GM21526 (cell line): ENCODE measurements around the gene NEK7.
A peak's percentile ranks its signal among the peaks of the same experiment; 100 is the strongest.
"Not testable (repeated sequence)": the region's sequence is repeated elsewhere in the genome, so short reads cannot be mapped to it uniquely, and the experiment has no call there.

Experiments used
- ATAC-seq: cut with Tn5 transposase; IDR thresholded peaks from one replicate; pipeline ENCODE4 v1.9.1; 2021; ENCODE audit warnings: moderate library complexity; ENCODE audit not compliant: unreplicated experiment, low FRiP score

Gene NEK7

DNA sequence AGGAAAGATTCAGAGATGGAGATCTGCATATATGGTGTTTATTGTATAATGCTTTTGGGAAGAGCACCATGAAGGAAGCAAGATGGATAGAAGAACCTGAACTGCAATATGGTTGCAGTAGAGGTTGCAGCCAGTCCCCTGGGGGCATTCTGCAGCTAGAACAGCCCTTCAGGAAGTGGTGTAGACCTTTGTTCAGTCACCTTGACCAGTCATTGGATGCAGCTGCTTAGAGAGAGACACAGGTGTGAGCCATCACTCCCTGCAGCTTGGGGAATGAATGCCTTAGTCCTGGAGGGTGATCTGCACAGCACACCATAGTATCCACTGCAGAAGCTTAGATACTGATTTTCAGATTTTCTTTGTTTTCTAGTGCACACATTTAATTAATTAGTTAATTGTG, 42.3 kb downstream of the NEK7 start:
- no peak for ATAC-seq

DNA sequence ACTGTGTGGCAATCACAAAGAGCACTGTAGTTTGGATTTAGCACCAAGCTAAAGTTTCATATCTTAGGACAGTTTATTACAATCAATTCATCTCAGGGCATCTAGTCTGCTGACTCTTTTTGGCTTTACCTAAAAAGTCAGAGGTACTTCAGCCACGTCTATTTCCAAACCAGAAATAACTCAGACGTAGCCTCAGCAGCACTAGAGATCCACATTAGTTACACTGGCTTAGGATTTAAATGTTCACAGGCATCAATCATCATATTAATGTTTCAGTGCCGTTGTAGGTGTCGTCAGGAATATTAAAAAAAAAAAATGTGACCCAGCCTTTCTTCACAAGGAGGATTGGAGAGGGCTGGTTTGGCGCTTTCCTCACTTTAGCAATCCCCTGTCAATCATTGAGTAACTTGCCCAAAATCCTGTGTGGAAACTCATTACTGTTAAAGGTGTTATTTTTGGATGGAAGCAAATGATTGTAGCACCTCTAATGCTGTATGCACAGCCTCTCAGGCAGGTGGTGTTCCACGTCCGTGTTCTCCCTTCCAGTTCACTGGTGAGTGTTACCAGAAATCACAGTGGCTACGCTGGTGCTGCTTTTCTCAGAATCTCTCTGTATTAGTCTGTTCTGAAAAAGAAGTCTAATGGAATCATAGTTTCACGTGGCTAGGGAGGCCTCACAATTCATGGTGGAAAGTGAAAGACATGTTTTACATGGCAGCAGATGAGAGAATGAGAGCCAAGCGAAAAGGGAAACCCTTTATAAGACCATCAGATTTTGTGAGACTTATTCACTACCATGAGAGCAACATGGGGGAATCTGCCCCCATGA, 45.4 kb downstream of the NEK7 start:
- peak; percentile 80 for ATAC-seq

DNA sequence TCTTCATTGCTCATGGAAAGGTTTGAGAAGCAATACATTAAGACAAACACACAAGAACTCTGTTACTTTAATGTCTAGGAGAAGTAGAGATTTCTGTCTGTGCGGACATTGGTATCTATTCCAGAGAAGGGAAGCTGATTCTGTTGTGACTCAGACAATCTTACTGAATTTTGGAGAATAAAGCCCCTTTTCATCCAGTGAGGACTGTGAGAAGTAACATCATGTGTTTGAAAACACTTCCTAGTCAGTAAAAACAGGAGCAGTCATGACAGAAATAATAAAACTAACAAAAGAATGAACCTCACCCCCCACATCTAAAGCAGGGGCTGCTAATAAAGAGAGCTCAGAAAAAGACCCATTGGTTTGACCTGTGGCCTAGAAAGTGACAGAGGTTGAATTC, 46.6 kb downstream of the NEK7 start:
- no peak for ATAC-seq

DNA sequence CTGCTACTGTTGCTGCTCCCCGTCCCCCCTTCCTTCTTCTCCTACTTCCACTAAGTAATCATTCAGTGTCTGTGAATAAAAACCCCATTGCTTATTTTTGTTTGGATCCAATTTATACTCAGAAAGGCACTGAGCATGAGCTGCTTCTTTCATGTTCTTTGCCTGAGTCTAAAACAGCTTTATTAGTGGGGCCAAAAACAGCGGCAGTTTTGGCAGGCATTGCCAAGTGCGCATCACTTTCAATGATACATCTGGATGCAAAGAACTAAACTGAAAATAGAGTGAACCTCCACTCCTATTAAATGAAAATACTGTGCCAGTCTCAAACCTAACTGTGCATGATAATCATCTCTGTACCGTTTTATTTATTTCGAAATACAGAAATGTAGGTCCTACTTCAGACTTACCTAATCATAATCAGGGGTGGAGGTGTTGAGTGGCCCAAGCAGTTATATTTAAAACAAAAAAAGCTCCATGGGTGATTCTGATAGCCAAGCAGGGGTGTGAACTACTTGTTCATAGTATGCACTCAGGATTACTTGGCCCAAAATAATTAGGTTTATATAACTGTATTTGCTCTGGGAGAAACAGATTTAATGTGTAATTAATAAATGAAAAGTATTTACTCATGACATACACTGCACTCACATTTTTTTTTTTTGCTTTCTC, 48.4 kb downstream of the NEK7 start:
- no peak for ATAC-seq

DNA sequence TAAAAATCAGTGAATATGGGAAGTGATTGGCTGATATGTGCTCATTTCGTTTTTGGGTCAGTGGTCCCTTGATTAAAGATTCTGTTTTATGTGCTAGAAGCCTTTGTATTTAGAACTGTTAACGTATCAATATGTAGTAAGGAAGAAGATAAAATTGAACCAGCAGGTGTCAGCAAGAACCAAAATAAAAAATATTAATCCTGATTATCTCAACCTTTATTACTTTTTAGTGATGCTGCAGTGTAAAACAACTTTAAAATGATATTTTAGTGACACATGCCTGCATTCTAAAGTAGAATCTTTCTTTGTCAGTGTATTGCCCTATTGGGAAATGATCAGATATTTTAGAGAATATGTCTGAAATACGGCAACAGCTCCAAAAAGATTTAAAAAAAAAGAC, 49.5 kb downstream of the NEK7 start:
- no peak for ATAC-seq

DNA sequence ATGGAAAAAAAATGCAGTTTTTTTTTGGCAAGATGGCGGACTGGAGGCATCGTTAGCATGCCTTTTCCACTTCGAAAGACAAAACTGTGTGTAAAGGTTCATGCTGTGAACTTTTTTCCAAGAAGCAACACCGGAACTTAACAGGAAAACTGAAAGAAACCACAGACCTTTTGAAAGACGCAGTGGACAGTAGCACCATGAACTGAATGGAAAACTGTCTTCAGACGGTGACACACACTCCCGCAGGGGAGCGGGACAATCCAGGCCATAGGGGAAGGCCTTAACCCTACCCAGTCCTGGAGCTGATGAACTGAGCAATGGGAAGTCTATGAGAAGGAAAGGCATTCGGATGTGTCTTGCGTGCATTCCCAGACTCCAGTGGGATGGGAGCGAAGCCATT, 54.9 kb downstream of the NEK7 start:
- no peak for ATAC-seq

DNA sequence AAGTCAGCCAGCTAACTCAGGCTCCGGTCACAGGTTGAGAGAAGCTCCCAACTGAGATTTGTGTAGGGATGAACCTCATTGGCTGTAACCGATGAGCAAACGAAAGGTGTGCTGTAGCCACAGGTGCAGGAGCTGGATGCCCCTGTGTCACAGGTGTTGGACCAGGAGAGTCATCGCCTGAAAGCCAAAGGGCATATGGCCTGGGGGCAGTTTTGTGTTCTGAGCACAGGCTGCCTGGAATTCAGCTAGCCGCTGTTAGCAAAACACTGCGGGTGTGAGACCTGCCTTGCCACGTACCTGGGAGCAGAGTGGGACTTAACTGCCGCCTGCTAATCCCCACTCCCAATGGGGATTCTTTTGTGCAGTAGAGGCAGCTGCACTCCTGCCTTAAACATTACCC, 55.3 kb downstream of the NEK7 start:
- no peak for ATAC-seq

DNA sequence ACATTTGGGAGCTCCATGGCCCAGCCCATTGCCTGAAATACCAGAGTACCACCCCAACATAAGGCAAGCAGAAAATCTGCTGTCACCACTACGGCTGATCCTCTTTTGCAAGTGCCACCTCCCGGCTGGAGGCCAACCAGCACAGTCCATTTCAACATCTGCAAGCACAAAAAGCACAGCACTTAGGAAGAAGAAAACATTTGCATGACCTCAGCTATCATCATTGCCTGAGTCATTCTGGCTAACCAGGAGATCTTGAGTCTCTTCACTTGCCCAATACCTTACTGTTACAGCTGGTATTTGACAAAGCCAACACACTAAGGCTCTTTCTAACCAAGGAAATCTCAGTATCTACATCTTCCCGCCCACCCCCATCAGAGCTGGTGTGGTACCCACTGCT, 55.9 kb downstream of the NEK7 start:
- ATAC-seq, result no peak

DNA sequence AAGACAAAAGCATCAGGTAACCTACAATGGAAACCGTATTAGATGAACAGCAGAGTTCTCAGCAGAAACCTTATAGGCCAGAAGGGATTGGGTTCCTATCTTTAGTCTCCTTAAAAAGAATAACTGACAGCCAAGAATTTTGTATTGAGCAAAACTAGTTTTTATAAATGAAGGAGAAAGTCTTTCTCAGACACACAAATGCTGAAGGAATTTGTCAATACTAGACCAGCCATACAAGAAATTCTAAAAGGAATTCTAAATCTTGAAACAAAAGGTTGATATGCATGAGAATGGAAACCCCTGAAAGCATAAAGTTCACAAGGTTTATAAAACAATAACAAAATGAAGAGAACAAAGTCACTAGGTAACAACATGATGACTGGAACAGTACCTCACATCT, 58.1 kb downstream of the NEK7 start:
- no peak for ATAC-seq

DNA sequence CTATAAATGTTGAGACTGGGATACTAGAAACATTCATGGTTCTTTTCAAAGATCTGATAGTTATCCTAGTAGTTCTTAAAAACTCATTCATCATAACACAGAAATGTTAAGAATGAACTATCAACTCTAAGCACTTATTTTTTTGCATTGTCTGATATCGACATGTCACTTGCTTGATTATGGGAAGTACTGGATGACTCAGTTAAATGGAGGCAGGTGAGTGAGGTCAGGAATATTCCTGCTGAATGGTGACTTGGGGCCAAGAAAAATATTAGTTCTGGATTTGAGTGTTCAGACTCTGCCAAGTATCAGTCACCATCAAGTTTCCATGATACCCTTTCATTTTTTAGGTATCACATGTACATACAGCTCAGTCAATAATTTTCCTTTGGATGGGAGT, 63.6 kb downstream of the NEK7 start:
- no peak for ATAC-seq

DNA sequence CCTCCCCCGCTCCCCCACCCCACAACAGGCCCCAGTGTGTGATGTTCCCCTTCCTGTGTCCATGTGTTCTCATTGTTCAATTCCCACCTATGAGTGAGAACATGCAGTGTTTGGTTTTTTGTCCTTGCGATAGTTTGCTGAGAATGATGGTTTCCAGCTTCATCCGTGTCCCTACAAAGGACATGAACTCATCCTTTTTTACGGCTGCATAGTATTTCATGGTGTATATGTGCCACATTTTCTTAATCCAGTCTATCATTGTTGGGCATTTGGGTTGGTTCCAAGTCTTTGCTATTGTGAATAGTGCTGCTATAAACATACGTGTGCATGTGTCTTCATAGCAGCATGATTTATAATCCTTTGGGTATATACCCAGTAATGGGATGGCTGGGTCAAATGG, 70.2 kb downstream of the NEK7 start:
- not testable (repeated sequence) for ATAC-seq

DNA sequence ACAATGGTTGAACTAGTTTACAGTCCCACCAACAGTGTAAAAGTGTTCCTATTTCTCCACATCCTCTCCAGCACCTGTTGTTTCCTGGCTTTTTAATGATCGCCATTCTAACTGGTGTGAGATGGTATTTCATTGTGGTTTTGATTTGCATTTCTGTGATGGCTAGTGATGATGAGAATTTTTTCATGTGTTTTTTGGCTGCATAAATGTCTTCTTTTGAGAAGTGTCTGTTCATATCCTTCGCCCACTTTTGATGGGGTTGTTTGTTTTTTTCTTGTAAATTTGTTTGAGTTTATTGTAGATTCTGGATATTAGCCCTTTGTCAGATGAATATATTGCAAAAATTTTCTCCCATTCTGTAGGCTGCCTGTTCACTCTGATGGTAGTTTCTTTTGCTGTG, 70.7 kb downstream of the NEK7 start:
- not testable (repeated sequence) for ATAC-seq

DNA sequence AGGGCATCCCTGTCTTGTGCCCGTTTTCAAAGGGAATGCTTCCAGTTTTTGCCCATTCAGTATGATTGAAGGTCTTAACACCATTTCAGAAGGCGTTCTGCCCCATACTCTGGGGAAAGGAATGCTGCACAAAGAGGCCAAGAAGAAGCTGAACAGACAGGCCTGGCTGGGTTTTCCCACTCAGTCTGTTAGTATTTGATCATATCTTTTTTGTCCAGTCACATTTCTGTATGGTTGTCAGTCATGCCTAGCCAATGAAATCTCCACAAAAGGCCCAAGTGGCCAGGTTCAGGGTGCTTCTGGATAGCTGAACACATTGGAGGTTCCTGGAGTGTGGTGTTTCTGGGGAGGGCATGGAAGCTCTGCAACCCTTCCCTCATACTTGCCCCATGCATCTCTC, 72.1 kb downstream of the NEK7 start:
- ATAC-seq, result no peak

DNA sequence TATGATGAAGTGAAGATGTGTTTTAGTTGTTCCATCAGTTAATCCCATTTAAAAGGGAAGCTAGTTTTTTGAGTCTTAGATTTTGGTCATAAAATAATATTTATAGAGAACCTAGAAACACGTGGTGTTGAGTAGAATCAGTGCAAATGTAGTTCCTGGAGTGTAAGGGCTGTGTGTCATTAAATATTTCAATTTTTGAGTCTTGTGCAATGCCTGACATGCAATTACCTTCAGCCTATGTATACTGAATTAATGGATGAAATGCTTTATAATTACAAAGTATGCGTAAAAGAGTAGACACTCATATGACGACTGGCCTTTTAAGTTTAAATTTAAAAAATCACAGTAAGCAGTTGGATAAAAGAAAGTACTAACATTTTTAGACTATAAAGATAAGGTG, 75.0 kb downstream of the NEK7 start:
- no peak for ATAC-seq

DNA sequence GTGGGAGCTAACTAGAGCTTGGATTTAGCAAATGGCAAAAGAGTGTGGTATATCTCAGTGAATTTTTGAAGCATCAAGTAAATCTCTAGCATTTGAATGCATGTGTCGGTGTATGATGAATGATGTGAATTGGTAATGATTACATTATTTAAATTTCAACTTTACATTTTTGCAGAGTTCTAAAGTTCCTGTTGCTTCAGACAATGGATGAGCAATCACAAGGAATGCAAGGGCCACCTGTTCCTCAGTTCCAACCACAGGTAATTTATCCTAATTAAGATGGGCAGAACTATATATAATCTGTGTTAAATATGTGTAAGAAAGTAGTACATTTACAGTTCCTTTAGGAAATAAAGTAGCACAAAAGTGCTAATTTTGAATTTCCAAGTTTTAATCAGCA, 75.6 kb downstream of the NEK7 start:
- ATAC-seq, result no peak

DNA sequence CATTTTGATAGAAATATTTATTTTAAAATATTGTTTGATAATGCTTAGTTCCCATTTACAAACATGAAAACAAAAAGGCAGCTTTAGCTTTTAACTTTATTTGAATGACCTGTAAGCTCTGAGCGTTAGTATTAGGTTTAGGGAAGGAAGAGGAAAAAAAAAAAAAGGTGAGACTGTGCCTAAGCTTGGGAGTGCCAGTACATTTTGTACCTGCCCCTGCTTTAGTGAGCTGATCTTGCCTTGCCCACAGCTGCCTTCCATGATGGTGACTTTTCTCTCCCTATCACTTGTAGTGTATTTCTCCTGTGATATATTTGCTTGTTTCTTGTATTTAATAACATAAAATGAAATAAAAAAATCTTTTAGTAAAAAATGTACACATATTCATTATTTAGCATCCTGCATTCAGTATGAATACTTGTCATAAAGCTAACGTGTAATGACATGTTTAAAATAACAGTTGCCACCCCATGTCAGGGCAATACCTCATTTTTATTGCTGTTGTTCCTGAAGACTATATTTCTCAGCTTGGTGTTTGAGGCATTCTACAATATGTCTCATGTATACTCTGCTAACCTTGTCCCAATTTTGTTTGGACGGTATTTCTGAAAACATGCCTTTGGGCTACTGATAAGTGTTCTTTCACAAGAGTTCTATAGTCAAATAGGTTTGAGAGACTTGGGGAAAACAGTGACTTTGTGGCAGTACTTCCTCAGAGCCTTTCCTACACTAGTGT, 76.3 kb downstream of the NEK7 start:
- ATAC-seq, result no peak

DNA sequence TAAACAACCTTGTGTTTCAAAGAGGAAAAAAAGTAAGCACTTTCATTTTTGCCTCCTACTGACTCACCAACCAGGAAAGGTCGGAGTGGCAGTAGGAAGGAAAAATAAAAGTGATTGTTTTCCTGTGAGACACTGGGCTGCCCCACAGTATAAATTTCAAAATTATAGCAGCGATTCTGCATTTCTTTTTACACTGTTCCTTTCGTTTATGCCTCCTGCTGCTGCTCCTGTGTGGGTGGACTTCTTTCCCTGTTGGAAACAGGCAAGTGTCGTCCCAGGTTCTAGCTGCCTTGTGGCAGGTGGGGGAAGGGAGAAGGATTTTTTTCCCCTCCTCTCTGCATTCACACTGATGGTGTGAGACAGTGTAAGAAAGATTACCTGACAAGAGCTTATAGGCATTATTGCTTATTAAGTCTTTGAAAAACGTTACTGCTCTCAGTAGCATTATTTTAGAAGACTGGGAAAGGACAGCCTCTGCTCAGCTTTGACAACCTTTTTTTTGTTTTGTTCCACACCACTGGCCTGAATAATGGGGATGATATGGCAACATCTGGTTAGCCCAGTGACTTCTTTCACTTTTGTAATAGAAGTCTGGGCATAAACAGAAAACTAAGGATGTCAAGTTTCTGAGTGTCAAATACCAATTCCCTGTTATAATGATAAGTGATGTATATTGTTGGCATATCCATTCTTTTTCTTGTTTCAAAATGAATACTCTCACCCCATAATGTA, 77.9 kb downstream of the NEK7 start:
- ATAC-seq, result no peak

DNA sequence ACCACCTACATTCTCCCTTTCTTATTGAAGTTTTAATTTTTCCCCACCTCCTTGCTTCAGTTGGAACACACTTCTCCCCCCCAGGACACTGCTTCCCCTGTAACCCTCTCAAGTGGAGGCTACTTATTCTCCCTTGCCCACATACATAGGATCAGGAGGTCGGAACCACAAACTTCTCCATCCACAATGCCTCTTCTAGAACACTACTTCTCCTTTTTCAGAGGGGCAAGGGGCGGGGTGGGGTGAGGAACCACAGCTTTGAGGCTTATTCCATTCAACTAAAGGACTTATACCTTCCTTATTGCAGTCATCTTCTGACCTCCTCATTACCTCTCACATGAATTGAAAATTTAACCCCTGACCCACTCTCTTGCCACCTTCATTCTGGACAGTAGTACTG, 81.3 kb downstream of the NEK7 start:
- ATAC-seq, result no peak

DNA sequence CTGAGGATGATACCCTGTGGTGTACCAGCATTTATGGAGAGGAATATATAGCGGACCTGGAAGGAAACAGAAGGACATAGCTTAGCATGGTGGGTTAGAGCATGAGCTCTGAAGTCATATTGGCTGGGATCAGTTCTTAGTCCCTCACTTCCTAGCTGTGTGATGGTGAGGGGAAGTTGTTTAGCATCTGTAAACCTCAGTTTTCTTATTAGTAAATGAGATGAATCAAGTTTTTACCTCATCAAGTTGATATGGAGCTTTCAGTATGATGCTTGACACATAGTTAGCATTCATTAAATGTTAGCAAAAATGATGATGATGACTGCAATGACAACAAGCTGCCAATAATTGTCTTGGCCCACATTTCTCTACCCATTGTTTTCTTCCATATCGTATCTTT, 84.8 kb downstream of the NEK7 start:
- ATAC-seq, result no peak

DNA sequence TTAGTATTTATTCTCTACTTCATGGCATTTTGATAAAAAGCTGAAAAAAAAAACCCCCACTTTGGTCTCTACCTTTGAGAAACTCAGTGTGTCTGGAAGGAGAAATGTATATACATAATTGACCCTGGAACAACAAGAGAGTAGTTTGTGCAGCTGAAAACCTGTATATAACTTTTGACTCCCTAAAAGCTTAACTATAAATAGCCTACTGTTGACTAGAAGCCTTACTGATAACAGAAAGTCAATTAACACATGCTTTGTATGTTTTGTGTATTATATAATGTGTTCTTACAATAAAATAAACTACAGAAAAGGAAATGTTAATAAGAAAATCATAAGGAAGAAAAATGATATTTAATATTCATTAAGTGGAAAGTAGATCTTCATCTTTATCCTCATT, 88.0 kb downstream of the NEK7 start:
- ATAC-seq, result no peak

DNA sequence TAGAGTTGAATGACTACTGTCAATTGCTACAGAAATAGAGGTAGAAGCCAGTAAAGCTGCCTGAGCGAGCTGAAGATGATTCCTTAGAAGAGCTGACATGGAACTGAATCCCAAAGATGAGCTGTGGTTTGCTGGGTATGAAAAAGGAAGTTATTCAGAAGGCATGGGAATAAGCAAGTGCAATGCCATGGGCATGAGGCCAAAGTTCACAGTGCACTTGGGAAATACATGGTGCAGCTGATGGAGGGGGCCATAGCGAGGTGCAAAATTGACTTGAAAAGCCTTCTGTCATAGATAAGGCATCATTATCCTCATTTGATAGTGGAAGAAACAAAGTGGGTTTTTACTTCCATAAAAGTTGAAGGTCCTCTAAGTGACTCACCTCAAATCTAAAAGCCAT, 88.6 kb downstream of the NEK7 start:
- ATAC-seq, result no peak
